Choroid plexus epithelial cell (primary cell): Measurements from ENCODE around the gene CRISP3.

Source experiments
- DNase-seq: peaks from one replicate; pipeline ENCODE4 v3.0.0-alpha.2; 2010; ENCODE audit warnings: low read depth
- H3K4me3 ChIP-seq: 2 replicates; pipeline ENCODE4 v1.5.1; 2011; ENCODE audit warnings: low read depth, mild to moderate bottlenecking, control low read depth, low read length, moderate library complexity
- CTCF ChIP-seq: conservative IDR thresholded peaks from 2 replicates; pipeline ENCODE4 v1.5.1; 2011; ENCODE audit warnings: low read depth, mild to moderate bottlenecking, control low read depth, inconsistent platforms, low read length, moderate library complexity

CRISP3 gene

DNA sequence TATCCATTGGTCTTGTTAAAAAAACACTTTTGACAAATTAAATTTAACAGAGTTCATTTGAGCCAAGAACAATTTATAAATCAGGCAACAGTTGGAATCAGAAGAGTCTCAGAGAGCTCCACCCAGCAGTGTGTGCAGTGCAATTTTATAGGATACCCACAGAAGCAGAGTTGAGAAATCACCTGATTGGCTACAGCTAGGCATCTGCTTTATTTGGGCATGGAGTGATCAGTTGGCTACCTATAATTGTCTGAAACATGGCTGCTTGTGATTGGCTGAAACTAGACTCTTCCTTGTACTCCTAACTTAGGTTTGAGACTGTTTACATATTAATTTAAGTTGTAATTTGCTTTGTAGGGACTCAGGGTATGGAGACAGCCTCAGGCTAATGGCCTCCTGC is 30.9 kb upstream of the CRISP3 start:
- no peak for TF ChIP-seq CTCF
- no peak for DNase-seq
- H3K4me3 ChIP-seq, result no peak overlapping the region

DNA sequence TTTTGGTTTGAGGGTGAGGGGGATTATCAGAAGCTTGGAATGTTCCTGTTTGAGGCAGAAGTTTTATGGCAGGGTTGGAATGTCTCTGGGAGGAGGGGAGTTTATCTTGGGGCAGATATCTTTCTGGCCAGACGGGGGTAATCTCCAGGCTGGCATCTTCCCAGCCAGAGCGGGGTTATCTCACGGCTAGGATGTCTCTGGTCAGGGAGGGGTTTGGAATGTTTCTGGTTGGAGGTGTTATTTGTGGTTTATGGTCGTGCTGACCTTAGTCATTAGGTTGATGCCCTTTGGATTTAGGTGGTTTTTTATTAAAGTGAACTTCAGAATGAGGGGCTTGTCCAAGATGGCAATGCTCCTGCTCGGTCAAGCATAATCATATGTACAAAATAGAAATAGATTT is 28.1 kb upstream of the CRISP3 start:
- TF ChIP-seq CTCF, result no peak
- no peak overlapping the region for H3K4me3 ChIP-seq
- no peak for DNase-seq

DNA sequence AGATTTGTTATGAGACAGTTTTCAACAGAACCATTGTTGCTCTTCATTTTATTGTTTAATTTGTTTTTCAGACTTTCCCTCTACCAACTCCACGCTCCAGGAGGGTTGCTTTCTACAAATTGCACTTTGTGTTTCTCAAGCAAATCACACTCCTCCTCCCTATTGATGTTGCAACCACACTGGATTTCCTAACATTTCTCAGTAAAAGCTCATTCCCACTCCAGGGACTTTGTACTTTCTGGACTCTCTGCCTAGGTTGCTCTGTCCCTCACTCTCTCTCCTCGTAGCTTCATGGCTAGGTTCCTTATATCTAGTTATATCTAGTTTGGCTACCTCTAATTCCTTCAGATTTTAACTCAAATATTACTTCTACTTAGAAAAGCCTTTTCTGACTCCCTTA is 22.6 kb upstream of the CRISP3 start:
- H3K4me3 ChIP-seq, result no peak overlapping the region
- no peak for DNase-seq
- no peak for TF ChIP-seq CTCF

DNA sequence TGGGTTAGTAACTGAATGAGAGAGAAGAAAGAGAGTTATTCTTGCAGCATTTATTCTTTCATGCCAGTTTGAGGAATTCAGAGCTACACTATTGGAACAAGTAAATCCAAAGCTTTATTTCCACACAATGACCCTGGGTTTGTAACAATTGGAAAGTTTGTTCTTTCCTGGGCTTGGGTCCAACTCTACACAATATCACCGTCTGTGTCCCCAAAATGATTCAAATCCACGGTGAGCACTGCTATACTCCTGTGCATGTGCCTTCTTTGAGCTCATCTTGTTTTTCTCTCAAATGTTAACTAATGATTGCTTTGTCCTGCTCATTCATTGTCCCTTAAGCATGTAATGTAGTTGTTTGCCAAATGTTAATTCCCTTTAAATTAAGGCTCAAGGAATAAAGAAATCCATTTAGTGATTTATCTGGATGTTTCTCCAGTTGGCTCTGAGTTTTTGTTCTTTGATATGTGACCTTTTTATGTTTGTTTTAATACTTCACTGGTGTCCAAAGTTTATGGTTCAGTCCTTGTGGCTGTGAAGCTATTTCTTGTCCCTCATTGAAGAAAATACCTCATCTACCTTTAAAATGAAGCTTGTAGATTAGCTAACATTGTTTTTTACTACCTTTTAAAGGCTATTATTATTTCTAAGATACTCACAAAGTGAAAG is 20.5 kb upstream of the CRISP3 start:
- DNase-seq, result no peak
- H3K4me3 ChIP-seq, result no peak overlapping the region
- no peak for TF ChIP-seq CTCF

DNA sequence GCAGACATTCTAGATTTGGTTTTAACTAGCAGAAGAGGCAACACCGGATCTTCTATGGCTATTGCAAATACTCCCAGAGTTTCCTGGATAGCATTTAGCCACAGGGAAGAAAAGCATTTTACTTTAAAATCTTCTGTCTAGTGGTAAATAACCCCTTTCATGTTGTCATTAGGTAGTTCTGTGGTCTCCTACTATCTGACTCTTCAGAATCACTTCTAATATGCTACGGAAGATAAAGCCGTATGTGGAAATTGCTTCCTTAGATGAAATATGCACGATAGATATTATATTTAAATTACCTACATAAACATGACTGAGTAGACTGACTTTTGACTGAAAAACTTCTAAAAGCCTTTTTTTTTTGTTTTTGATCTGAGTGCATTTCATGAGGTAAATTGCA is 759 bp downstream of the CRISP3 start:
- no peak for DNase-seq
- TF ChIP-seq CTCF, result no peak
- no peak overlapping the region for H3K4me3 ChIP-seq

DNA sequence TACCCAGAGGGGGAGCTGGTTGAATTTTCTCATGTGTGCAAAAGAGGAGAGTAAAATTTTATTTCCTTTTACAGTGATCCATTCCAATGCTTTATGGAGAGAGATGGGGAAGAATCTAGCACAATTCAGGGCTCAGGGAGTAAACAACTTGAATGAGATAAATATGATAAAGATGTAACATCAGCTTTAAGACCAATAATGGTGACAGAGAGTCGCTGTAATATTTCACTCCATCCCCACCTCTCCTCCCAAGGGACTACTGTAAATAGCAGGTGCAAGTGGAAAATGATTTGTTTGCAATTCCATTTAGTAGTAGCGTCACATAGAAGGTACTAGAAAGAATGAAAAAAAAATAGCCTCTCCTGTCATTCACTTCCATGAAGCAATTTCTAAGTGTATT is 4.8 kb downstream of the CRISP3 start:
- no peak for TF ChIP-seq CTCF
- no peak for DNase-seq
- H3K4me3 ChIP-seq, result no peak overlapping the region

DNA sequence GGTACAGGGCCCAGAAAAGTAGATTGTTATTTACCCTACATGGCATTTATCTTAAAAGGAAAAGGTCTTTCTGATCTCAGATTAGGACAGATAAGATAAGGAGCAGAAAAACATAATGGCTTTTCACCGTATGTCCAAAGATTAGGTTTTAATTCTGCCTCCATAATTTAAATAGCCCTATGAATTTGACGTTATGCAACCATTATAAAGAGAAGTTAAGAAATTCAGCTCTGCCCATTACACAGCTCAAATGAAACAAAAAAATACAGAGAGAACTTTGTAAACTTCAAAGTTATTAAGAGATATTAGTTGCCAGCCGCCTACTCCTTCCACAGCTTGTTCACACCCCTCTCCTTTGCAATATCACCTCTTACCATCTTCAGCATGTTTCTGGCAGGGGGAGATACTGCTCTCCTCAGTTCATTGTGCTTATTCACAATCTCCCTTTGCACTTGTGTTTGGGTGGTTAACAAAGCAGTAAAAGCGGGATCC is 8.1 kb downstream of the CRISP3 start:
- DNase-seq, result no peak
- TF ChIP-seq CTCF, result no peak
- H3K4me3 ChIP-seq, result no peak overlapping the region
